Lung (tissue), 12 donors: ENCODE measurements around the gene UST. TPM values are rescaled to one million over a fixed set of nuclear protein-coding genes. Genes with fewer than 3 reads are reported as not detected.

Source experiments
- ATAC-seq: fragments of 200-7000 bp; cut with Tn5 transposase; one replicate; pipeline ENCODE4 v1.9.1; 2020; ENCODE audit warnings: moderate number of reproducible peaks; ENCODE audit not compliant: insufficient read depth, low FRiP score
- DNase-seq, 3 donors: peaks; one replicate each; pipeline ENCODE4 v3.0.0-alpha.2; 2013 to 2017
- H3K27ac ChIP-seq, 2 donors: one replicate each; pipeline ENCODE4 v1.5.1; 2013; ENCODE audit warnings: mild to moderate bottlenecking in 2 of 2, moderate library complexity in 2 of 2, control low read depth in 1 of 2, inconsistent platforms in 1 of 2, low read depth in 1 of 2, low read length in 1 of 2
- H3K27me3 ChIP-seq, 3 donors: one replicate each; pipeline ENCODE4 v1.5.1; 2013; ENCODE audit warnings: low read length in 2 of 3; ENCODE audit not compliant: control insufficient read depth in 3 of 3, insufficient read depth in 3 of 3
- H3K36me3 ChIP-seq, 4 donors: one replicate each; pipeline ENCODE4 v1.5.1; 2013; ENCODE audit warnings: low read length in 4 of 4, mild to moderate bottlenecking in 1 of 4, moderate library complexity in 1 of 4; ENCODE audit not compliant: control insufficient read depth in 4 of 4, insufficient read depth in 4 of 4
- H3K4me1 ChIP-seq, 5 donors: one replicate each; pipeline ENCODE4 v1.5.1; 2013; ENCODE audit warnings: low read length in 5 of 5, mild to moderate bottlenecking in 2 of 5, moderate library complexity in 1 of 5; ENCODE audit not compliant: control insufficient read depth in 5 of 5, insufficient read depth in 5 of 5
- H3K4me3 ChIP-seq: one replicate; pipeline ENCODE4 v1.5.1; 2013; ENCODE audit warnings: mild to moderate bottlenecking, control low read depth, moderate library complexity
- H3K9ac ChIP-seq, 2 donors: one replicate each; pipeline ENCODE4 v1.5.1; 2013; ENCODE audit warnings: low read length in 2 of 2, control low read depth in 1 of 2; ENCODE audit not compliant: insufficient read depth in 1 of 2
- H3K9me3 ChIP-seq, 4 donors: one replicate each; pipeline ENCODE4 v1.5.1; 2013; ENCODE audit warnings: low read length in 3 of 4, mild to moderate bottlenecking in 1 of 4, moderate library complexity in 1 of 4; ENCODE audit not compliant: control insufficient read depth in 4 of 4, insufficient read depth in 3 of 4
- CTCF ChIP-seq: IDR thresholded peaks from 2 replicates; pipeline ENCODE4 v1.5.1; 2012; ENCODE audit warnings: mild to moderate bottlenecking; ENCODE audit errors: control extremely low read depth, extremely low read depth
- whole genome bisulfite sequencing, 2 donors: extraction: QIAGEN DNeasy Blood & Tissue Kit; methylation state at CpG; one replicate each; pipeline ENCODE4 v1.1.7; 2013; 5-methylcytosine and 5-hydroxymethylcytosine counted together
- polyA plus RNA-seq, 2 donors: library from polyadenylated mRNA; stranded (reverse); fragments of 200-250 nt; gene quantifications; one replicate each; pipeline ENCODE4 v1.2.1, GENCODE V29; 2013
- total RNA-seq, 2 donors: library from RNA; depleted of rRNA in 1 of 2; stranded (reverse); fragments of >200 nt in 1 of 2; gene quantifications; one replicate each; pipeline ENCODE4 v1.2.1, GENCODE V29; 2014 to 2021
- donor health status: control.
- donor health status: control.
- donor health status: Bipolar disorder and iron deficiency.
- donor health status: healthy.
- donor health status: DM: yes; HTN: yes; CAD: no.

The UST gene
- total and polyA plus RNA-seq, 4 donors = 4.5 to 24.0 (median 7.1) TPM

GRCh38 chr6:148983101-148983761 lies 236.4 kb downstream of the UST start:
- WGBS, 2 donors = 77 to 85% methylated on average over 9 of the region's 9 CpGs
- H3K9me3 ChIP-seq = no peaks in the 10 kb centered on the region
- no peak overlapping the region for H3K27ac ChIP-seq
- H3K4me1 ChIP-seq = peaks cover 0 to 44% (median 0%) of the 10 kb centered on the region in 5 donors
- peak in 2 of 3 donors; percentile 66 to 78 for DNase-seq
- no peak for ATAC-seq
- H3K27me3 ChIP-seq = no peaks in the 10 kb centered on the region
- no peak overlapping the region for H3K4me3 ChIP-seq
- TF ChIP-seq CTCF = no peak
- H3K36me3 ChIP-seq = no peaks in the 10 kb centered on the region
- H3K9ac ChIP-seq = no peak overlapping the region

- no peak for TF ChIP-seq CTCF
- Histone ChIP-seq H3K4me3 (no peak overlapping the region), H3K9ac (no peak overlapping the region), H3K27ac (no peak overlapping the region), H3K9me3 (peaks cover 0 to 3% (median 0%) of the 10 kb centered on the region in 4 donors), H3K27me3 (no peaks in the 10 kb centered on the region), H3K36me3 (no peaks in the 10 kb centered on the region), H3K4me1 (peaks cover 0 to 44% (median 2%) of the 10 kb centered on the region in 5 donors)
- WGBS, 2 donors = 67 to 74% methylated on average over 2 of the region's 2 CpGs
- DNase-seq (peak in 2 of 3 donors; percentile 36 to 64), ATAC-seq (no peak)
Observed at GRCh38 chr6:148983966-148984365, 237.1 kb downstream of the UST start.

- Histone ChIP-seq H3K9me3 (peaks cover 0 to 3% (median 0%) of the 10 kb centered on the region in 4 donors), H3K27me3 (no peaks in the 10 kb centered on the region), H3K9ac (no peak overlapping the region), H3K4me1 (peaks cover 0 to 38% (median 2%) of the 10 kb centered on the region in 5 donors), H3K27ac (no peak overlapping the region), H3K36me3 (no peaks in the 10 kb centered on the region), H3K4me3 (no peak overlapping the region)
- ATAC-seq (no peak), DNase-seq (peak; percentile 46 to 62 (median 58))
- TF ChIP-seq CTCF = no peak
- 81 to 90% methylated on average over 4 of the region's 4 CpGs for WGBS, 2 donors
Observed at GRCh38 chr6:148984531-148985056, 237.8 kb downstream of the UST start.
